D721Med (cell line): ENCODE results near the gene CFHR2.
"Not testable (repeated sequence)": the region's sequence is repeated elsewhere in the genome, so short reads cannot be mapped to it uniquely, and the experiment has no call there.

Source experiments
- DNase-seq: peaks from one replicate; pipeline ENCODE4 v3.0.0; 2011; ENCODE audit warnings: low spot score; ENCODE audit not compliant: insufficient read length
- FAIRE-seq: peaks from 2 replicates; lab custom pipeline; 2011; peaks lifted over from hg19 to GRCh38; lab: Jason Lieb, UNC
- CTCF ChIP-seq: IDR thresholded peaks from 2 replicates; pipeline ENCODE4 v1.5.1; 2012; ENCODE audit warnings: mild to moderate bottlenecking, control low read depth; ENCODE audit not compliant: insufficient read depth; ENCODE audit errors: missing control alignments

CFHR2 gene

GRCh38 chr1:196943568-196943967, at the start of gene CFHR2:
TSS of gene CFHR2 (plus strand) at chr1:196943738. CDS start at chr1:196943881, 143 bp downstream.
- FAIRE-seq = peak; percentile 87
- DNase-seq = not testable (repeated sequence)

- no peak for TF ChIP-seq CTCF
- FAIRE-seq = no peak
- no peak for DNase-seq
These were observed 47.2 kb upstream of the CFHR2 start for GRCh38 chr1:196896355-196896754.

GRCh38 chr1:196897158-196897828, 46.2 kb upstream of the CFHR2 start:
- no peak for TF ChIP-seq CTCF
- FAIRE-seq = no peak
- DNase-seq = no peak

- no peak for FAIRE-seq
- TF ChIP-seq CTCF = no peak
These were observed 41.2 kb upstream of the CFHR2 start for GRCh38 chr1:196902344-196902743.

GRCh38 chr1:196910215-196910614, 33.3 kb upstream of the CFHR2 start:
- DNase-seq = no peak
- no peak for FAIRE-seq
- no peak for TF ChIP-seq CTCF

More at GRCh38 chr1:196902344-196902743, 41.2 kb upstream of the CFHR2 start:
- DNase-seq = no peak

GRCh38 chr1:196912283-196912682, 31.3 kb upstream of the CFHR2 start:
- FAIRE-seq = peak; percentile 61

GRCh38 chr1:196926839-196927238, 16.7 kb upstream of the CFHR2 start:
- peak; percentile 63 for FAIRE-seq

More at GRCh38 chr1:196912283-196912682, 31.3 kb upstream of the CFHR2 start:
- DNase-seq = not testable (repeated sequence)

GRCh38 chr1:196932853-196933252, 10.7 kb upstream of the CFHR2 start:
- not testable (repeated sequence) for DNase-seq, FAIRE-seq

More at GRCh38 chr1:196926839-196927238, 16.7 kb upstream of the CFHR2 start:
- not testable (repeated sequence) for DNase-seq

GRCh38 chr1:196933531-196934189, 9.9 kb upstream of the CFHR2 start:
- no peak for FAIRE-seq
- no peak for DNase-seq
- TF ChIP-seq CTCF = no peak

- FAIRE-seq, DNase-seq: not testable (repeated sequence)
These were observed 2.1 kb upstream of the CFHR2 start for GRCh38 chr1:196941474-196941873.
